ENCODE measurements around the gene OR6K3. TPM values are rescaled to one million over a fixed set of nuclear protein-coding genes. Genes with fewer than 3 reads are reported as not detected.
"Not testable (repeated sequence)": the region's sequence is repeated elsewhere in the genome, so short reads cannot be mapped to it uniquely, and the experiment has no call there.

The OR6K3 gene
- total RNA-seq, 1 donor from 2014 or later, result not detected

GRCh38 chr1:158692356-158692755, 28.2 kb downstream of the OR6K3 start:
- Histone ChIP-seq H3K4me3 (ENCODE audit: low read depth, low read length) (no peak overlapping the region), H3K36me3 (ENCODE audit: control insufficient read depth, insufficient read depth, low read length) (no peaks in the 10 kb centered on the region), H3K27me3 (ENCODE audit: control insufficient read depth, insufficient read depth, low read length) (no peaks in the 10 kb centered on the region)
- DNase-seq (ENCODE audit: low read depth), result no peak
- TF ChIP-seq CTCF (IDR thresholded peaks at IDR 0.05; ENCODE audit: insufficient read depth, low read length, poor library complexity, severe bottlenecking), result no peak

GRCh38 chr1:158691907-158692306, 28.6 kb downstream of the OR6K3 start:
- H3K4me3 ChIP-seq (ENCODE audit: low read depth, low read length), result no peak overlapping the region
- no peak for DNase-seq (ENCODE audit: low read depth)
- H3K27me3 ChIP-seq (ENCODE audit: control insufficient read depth, insufficient read depth, low read length), result no peaks in the 10 kb centered on the region
- no peak for TF ChIP-seq CTCF (IDR thresholded peaks at IDR 0.05; ENCODE audit: insufficient read depth, low read length, poor library complexity, severe bottlenecking)
- no peaks in the 10 kb centered on the region for H3K36me3 ChIP-seq (ENCODE audit: control insufficient read depth, insufficient read depth, low read length)

GRCh38 chr1:158691149-158691548, 29.4 kb downstream of the OR6K3 start:
- not testable (repeated sequence) for DNase-seq (ENCODE audit: low read depth); H3K4me3 ChIP-seq (ENCODE audit: low read depth, low read length); H3K27me3 ChIP-seq (ENCODE audit: control insufficient read depth, insufficient read depth, low read length); H3K36me3 ChIP-seq (ENCODE audit: control insufficient read depth, insufficient read depth, low read length)

- Histone ChIP-seq H3K36me3 (ENCODE audit: control insufficient read depth, insufficient read depth, low read length) (no peaks in the 10 kb centered on the region), H3K4me3 (ENCODE audit: low read depth, low read length) (no peak overlapping the region), H3K27me3 (ENCODE audit: control insufficient read depth, insufficient read depth, low read length) (no peaks in the 10 kb centered on the region)
- no peak for DNase-seq (ENCODE audit: low read depth)
- TF ChIP-seq CTCF (IDR thresholded peaks at IDR 0.05; ENCODE audit: insufficient read depth, low read length, poor library complexity, severe bottlenecking), result no peak
Observed at GRCh38 chr1:158689875-158690274, 30.6 kb downstream of the OR6K3 start.

GRCh38 chr1:158689110-158689509, 31.4 kb downstream of the OR6K3 start:
- no peak for TF ChIP-seq CTCF (IDR thresholded peaks at IDR 0.05; ENCODE audit: insufficient read depth, low read length, poor library complexity, severe bottlenecking)
- no peak overlapping the region for H3K4me3 ChIP-seq (ENCODE audit: low read depth, low read length)
- no peaks in the 10 kb centered on the region for H3K36me3 ChIP-seq (ENCODE audit: control insufficient read depth, insufficient read depth, low read length)
- DNase-seq (ENCODE audit: low read depth), result no peak
- H3K27me3 ChIP-seq (ENCODE audit: control insufficient read depth, insufficient read depth, low read length), result no peaks in the 10 kb centered on the region

- H3K36me3 ChIP-seq (ENCODE audit: control insufficient read depth, insufficient read depth, low read length); H3K27me3 ChIP-seq (ENCODE audit: control insufficient read depth, insufficient read depth, low read length); DNase-seq (ENCODE audit: low read depth); H3K4me3 ChIP-seq (ENCODE audit: low read depth, low read length): not testable (repeated sequence)
Observed at GRCh38 chr1:158688343-158688742, 32.2 kb downstream of the OR6K3 start.

GRCh38 chr1:158687037-158687436, 33.5 kb downstream of the OR6K3 start:
- no peak for DNase-seq (ENCODE audit: low read depth)
- Histone ChIP-seq H3K27me3 (ENCODE audit: control insufficient read depth, insufficient read depth, low read length) (no peaks in the 10 kb centered on the region), H3K36me3 (ENCODE audit: control insufficient read depth, insufficient read depth, low read length) (no peaks in the 10 kb centered on the region), H3K4me3 (ENCODE audit: low read depth, low read length) (no peak overlapping the region)
- TF ChIP-seq CTCF (IDR thresholded peaks at IDR 0.05; ENCODE audit: insufficient read depth, low read length, poor library complexity, severe bottlenecking), result no peak
